NK-92 treated with Interleukin-12 subunit alpha and Interleukin-12 subunit beta, amount 100 ng/mL, for 24 hours (cell line): ENCODE data around the gene FN3KRP.

Experiments used
- DNase-seq: peaks from one replicate; lab custom pipeline; 2025; lab: John Stamatoyannopoulos, UW

FN3KRP gene

DNA sequence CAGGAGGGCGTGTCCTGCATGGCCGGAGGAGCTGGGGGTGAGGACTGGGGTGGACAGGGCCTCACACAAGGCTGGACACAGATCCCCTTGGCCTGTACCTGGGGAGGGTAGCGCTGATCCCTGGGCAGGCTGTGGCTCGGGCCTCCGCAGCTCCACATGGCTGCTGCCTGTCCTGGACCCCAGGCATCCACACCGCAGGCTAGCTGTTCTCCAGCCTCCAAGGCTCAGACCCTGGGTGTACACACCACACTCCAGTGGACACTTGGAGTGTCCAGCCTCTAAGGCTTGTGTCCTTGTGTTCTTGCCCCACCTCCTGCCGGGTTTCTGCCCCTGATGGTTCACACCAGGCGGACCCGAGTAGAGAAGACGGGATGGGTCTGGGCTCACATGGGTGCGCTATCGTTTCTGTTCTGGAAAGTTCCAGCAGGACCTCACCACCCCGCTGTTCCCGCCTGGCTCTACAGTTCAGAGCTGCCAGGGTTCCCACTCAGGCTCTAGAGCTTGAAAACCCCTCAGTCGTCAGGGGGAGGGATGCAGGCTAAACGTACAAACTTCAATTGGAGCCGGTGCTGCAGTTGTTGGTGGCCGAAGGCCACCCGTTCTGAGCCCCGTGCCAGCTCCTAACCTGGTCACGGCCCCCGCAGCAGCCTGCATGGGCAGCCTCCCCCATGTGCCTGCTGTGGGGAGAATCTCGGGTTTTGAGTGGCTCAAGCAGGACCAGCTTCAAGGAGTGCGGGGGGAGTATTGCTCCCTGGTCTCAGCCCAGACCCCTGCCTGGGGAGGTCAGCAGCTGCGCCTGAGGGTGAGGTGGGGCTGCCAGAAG is 6.6 kb upstream of the FN3KRP start:
- no peak for DNase-seq

DNA sequence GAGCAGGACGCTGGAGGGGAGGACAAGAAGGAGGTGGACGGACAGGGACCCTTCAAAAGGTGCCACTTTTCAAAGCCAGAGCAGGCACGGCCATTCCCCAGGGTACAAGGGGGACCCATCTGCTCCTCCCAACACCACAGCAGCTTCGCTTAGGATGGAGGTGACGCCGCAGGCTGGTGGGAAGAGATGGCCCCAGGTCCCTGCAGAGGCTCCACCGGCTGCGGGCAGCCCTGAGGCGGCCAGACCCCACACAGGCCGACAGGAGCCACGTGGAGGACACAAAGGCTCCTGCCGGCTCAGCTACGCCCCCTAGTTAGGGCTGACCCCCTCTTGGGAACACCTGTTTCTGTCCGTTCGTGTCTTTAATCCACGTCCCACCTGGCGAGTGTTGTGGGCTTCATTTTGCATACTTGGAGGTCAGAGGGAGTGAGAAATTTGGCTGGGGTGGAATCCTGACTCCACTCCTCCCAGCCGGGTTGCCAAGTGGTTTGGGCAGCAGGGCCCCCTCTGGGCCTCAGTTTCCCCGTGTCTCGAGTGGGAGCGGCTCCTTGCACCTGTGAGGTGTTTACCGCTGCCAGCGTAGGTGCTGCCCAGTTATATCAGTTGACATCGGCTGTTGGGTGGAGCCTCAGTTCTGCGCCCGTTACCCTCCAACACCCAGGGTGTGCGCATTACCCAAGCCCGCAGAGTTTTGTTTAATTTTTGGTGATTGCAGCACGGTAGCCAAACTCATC is 5.8 kb upstream of the FN3KRP start:
- DNase-seq = no peak

DNA sequence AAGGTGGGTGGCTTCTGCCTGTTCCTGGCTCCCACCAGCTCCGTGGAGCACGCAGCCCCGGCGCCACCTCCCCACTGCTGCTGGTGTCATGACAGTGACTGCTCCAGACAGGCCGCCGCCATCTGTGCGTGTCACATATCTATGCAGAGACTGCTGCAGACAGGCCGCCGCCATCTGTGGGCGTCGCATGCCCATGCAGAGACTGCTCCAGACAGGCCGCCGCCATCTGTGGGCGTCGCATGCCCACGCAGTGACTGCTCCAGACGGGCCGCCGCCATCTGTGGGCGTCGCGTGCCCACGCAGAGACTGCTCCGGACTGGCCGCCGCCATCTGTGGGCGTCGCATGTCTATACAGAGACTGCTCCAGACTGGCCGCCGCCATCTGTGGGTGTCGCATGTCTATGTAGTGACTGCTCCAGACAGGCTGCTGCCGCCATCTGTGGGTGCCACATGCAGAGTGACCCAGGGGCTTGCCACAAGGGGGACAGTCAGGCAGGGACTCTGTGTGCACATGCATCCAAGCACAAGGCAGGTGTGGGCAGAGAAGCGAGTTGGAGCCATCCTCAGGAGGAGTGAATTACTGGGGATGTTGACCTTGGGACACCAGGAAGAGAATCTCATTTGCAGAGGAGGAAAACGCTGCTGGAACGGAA is 3.3 kb upstream of the FN3KRP start:
- no peak for DNase-seq

DNA sequence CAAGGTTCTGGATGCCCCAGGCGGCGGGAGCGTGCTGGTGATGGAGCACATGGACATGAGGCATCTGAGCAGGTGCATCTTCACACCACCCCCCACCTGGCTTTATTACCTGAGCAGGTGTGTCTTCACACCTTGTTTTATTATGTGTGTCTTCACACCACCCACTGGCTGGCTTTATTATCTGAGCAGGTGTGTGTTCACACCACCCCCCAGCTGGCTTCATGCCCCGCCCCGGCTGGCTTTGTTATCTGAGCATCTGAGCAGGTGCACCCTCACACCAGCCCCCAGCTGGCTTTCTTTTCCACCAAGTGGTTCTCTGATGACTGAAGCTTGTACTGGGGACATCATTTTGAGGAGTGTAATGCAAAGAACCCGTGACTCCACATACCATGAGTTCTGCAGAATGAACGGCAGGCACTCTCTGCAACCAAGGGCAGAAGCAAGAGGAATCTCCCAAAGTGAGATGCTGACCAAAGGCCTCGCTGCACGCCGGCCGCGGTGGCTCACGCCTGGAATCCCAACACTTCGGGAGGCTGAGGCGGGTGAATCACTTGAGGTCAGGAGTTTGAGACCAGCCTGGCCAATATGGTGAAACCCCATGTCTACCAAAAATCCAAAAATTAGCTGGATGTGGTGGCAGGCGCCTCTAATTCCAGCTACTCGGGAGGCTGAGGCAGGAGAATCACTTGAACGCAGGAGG is 2.6 kb downstream of the FN3KRP start:
- no peak for DNase-seq

DNA sequence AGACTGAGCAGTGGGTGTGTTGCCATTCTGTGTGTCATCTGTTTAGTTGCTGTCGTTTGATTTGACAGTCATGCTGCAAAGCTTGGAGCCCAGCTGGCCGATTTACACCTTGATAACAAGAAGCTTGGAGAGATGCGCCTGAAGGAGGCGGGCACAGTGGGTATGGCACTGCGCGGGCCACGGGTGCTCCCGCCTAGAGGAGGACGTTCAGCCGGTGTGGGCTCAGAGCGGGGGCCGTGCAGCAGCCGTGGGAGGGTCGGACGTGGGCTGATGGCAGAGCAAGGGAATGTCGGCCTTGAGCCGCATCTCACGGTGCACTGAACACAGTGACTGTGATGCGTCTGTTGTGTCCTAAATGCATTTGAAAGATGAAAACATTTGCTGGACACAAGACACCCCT is 3.7 kb downstream of the FN3KRP start:
- DNase-seq = no peak

DNA sequence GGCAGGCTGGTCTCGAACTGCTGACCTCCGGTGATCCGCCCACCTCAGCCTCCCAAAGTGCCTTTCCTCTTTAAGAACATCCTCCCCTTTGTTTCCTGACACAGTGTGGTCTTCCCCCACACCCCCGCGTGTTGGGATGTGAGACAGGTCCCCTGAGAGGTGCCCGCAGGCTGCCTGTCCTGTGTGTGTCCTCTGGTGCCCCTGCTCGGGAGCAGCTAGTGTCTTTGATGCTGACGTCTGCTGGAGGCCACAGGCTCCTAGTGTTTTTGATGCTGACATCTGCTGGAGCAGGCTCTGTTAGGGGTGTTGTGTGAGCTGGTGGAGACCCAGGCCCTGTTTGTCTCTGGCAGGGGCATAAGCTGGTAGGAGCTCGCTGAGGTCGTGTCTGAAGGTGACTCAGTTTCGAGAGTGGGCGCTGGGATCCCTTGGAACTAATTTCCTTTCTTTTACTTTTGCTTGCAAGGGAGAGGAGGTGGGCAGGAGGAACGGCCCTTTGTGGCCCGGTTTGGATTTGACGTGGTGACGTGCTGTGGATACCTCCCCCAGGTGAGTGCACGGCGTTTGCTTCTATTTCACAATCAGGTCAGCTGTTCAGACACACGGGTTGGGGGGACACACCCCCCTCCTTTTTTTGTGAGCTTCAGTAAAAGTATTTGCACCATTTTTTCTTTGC is 6.0 kb downstream of the FN3KRP start:
- no peak for DNase-seq

DNA sequence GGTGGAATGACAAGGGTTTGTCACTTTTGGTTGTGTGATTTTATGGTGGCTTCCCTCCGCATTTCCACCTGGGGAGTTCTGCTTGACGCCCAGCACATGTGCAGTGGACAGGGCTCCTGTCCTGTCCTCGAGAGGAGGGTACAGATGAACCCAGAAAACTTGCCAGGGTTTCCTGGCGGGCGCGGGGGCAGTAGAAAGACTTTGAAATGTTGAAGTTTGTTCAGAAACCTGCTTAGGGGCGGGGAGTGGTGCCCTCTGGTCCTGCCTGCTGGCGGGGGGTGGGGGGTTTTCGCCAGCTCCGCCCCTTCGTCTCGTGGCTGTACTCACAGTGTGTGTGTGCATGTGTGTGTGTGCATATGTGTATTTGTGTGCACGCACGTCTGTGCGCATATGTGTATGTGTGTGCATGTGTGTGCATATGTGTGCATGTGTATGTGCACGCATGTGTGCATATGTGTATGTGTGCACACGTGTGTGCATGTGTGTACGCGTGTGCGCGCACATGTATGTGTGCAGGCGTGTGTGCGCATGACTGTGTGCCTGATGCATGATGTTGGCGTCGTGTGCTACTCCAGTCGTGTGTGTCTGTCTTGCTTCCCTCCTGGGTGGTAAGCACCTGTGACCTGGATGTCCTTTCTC is 6.8 kb downstream of the FN3KRP start:
- no peak for DNase-seq

DNA sequence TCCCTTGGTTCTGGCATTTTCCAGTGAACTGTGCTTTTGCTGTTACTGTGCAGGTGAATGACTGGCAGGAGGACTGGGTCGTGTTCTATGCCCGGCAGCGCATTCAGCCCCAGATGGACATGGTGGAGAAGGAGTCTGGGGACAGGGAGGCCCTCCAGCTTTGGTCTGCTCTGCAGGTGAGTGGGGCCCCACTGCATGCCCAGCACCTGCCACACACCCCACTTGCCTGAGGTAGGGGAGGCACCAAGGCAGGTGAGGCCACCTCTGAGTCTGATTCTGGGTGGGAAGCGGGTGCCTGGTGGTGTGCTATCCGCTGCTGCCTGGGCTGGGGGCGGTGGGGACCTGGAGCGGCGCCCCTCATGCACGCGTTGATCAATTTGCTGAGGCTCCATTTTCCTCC is 9.9 kb downstream of the FN3KRP start:
- no peak for DNase-seq

DNA sequence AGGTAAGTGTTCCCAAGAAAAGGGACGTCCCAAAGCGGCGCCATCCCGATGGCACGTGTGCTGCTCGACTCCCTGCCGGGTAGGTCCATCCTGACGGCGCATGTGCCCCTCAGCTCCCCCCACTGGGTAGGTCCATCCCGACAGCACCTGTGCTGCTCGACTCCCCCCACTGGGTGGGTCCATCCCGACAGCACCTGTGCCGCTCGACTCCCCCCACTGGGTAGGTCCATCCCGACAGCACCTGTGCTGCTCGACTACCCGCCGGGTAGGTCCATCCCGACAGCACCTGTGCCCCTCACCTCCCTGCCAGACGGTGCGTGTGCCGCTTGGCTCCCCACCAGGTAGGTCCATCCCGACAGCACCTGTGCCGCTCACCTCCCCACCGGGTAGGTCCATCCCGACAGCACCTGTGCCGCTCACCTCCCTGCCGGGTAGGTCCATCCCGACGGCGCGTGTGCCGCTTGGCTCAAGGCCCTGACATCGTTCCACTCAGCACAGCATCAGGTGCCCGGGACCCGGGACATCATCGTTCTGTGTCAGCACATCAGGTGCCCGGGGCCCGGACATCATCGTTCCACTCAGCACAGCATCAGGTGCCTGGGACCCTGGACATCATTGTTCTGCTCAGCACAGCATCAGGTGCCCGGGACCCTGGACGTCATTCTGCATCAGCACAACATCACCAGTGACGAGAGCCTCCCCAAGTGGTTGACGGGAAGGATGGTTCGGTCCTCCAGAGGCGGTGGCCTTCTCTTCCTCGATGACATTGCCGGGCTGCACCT is 13.2 kb downstream of the FN3KRP start:
- no peak for DNase-seq

DNA sequence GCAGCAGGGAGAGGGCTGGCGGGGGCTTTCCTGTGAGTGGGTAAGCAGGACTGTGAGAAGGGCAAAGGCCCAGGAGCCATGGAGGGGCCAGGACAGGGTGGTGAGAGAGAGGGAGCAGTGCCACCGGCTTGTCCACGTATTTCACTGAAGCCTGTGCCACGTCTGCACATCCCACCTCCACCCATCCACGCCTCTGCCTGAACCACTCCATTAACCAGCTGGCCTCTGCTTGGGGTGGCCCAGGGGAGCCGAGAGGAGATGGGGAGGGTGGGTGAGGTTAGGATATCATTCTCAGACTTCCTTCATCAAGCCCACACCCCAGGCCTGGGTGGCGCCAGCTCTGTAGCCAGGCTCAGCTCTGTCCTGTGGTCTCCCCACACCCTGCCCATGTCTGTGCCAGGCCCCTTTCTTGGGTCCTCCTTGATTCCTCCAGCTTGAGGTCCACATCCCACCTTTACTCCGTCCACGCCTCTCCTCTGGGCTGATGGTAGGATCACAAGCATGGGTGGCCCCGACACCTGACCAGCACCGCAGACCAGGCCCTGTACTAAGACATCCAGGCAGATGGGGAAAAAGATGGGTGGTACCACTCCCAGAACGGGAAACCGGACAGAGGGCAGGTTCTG is 15.7 kb downstream of the FN3KRP start:
- DNase-seq = no peak

DNA sequence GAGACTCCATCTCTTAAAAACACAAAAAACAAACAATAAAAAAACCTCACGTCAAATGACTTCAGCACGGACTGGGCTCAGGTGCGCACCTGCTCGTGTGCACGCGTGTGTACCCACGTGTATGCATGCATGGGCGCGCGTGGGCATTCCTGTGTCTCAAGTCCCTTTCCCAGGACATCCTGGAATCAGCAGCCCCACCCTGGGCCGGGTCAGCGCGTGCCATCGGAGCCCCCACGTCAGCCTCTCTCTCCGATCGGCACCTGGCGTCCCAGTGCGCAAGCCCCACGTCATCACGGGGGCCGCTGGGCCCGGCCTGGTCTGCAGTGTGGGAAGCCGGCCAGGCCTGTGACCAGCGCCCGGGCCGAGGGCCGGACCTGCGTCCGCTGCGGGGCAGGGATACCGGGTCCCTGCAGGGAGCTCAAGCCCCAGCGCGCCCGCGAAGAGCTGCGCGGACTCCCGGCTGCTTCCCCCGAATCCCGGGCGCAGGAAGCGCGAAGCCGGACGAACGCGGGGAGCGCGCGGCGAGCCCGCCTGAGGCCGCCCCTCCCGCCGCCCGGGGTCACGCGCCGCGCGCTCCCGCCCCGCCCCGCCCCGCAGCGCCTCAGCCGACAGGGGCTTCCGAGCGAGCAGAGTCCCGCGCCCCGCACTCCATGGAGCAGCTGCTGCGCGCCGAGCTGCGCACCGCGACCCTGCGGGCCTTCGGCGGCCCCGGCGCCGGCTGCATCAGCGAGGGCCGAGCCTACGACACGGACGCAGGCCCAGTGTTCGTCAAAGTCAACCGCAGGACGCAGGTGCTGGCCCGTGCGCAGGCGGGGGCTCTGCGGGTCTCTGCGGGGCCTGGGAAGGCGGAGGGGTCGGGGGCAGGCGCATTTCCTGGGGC is 18.7 kb downstream of the FN3KRP start, which contains the start of gene FN3K:
FN3K (plus strand) TSS at position 629 of the 880 bp plus-strand sequence; CDS start at position 651, 22 bp downstream.
- no peak for DNase-seq

DNA sequence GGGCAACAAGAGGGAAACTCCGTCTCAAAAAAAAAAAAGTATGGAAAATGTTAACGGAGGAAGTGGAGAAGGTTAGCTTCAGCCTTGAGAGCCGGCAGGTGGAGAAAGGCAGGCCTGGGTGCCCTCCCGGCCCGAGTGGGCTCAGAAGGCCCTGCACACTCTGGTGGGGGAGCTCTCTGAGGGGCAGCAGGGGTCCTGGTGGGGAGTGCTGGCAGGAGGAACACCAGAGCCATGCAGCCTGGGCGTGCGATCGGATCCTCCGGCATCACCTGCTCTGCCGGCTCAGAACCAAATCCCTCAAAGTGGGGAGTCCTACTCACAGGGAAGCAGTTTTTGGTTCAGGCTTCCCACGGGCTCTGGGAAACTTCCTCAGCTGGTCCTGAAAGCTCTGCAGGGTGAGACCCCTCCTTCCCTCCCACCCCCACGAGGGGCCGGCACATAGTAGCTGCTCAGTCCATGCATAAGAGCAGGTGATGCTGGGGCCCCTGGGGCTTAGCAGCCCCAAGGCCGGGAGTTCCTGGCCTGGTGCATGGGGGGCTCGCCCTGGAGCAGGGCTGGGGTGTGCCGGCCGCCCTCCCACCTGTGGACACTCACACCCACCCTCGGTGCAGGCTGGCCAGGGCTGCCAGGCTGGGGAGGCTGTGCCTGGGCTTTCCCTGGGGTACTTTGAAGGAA is 20.1 kb downstream of the FN3KRP start:
- DNase-seq = no peak

DNA sequence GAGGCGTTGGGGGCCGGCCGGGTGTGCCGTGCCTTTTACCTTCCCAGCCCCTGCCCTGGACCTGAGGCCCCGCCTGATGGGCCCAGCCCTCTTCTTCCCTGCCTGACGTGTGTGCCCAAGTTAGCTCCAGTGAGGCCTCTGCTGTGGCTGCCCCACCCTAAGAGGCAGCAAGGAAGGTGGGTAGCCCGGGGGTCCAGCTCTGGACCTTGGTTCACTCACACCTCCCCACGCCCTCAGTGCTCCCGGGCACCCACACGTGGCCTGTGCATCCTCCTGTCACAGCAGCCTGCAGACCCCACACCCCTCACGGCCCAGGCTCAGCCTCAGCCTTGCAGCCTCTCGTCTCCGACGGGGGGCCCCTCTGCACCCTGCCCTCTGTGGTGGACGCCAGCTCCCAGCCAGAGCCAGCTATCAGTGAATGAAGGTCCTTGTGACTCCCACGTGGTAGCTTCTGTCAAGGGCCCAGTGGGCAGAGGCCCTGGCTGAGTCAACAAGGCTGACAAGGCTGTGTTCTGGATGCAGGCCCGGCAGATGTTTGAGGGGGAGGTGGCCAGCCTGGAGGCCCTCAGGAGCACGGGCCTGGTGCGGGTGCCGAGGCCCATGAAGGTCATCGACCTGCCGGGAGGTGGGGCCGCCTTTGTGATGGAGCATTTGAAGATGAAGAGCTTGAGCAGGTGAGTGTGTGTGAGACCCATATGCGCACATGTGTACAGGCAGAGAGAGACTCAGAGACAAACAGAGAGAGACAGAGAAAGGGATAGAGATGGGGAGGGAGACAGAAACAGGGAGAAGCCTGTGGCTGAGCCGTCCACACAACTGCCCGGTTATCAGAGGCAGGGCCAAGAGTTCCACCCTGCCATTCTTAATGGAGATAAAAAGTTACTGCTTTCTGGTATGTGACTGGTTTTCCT is 21.7 kb downstream of the FN3KRP start:
- no peak for DNase-seq

DNA sequence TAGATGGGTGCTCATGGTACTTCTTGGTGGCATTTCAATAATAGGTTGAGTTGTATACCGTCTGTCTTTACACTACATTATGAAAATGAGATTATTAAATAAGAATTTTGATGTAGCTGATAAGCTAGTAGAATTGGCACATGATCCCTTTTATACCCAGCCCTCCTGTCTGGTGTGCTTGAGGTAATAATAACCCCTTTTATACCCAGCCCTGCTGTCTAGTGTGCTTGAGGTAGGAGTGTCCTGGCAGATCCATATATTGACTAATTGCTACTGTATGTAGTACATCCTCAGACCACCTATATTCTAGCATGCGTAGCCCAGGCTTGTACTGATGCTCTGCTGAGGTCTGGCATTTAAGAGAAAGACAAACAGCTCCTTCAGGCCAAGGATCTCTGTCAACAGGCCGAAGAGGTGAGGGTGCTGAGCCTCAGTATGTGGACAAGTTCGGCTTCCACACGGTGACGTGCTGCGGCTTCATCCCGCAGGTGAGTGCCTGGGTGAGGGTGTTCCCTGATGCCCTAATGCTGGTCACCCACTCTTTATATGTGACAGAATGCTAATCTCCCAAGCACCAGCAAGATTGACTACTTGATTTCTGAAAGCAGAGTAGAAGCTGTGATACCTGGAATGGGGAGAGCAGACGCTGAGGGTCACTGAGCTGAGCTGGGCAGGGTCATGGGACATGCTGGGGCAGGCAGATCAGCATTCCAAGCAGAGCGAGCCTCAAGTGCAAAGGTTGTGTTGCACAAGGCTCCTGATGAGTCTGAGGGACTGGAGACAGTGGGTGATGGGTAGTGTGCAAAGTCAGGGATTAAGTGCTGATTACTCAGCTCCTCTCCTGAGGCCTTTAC is 24.6 kb downstream of the FN3KRP start:
- DNase-seq = no peak

DNA sequence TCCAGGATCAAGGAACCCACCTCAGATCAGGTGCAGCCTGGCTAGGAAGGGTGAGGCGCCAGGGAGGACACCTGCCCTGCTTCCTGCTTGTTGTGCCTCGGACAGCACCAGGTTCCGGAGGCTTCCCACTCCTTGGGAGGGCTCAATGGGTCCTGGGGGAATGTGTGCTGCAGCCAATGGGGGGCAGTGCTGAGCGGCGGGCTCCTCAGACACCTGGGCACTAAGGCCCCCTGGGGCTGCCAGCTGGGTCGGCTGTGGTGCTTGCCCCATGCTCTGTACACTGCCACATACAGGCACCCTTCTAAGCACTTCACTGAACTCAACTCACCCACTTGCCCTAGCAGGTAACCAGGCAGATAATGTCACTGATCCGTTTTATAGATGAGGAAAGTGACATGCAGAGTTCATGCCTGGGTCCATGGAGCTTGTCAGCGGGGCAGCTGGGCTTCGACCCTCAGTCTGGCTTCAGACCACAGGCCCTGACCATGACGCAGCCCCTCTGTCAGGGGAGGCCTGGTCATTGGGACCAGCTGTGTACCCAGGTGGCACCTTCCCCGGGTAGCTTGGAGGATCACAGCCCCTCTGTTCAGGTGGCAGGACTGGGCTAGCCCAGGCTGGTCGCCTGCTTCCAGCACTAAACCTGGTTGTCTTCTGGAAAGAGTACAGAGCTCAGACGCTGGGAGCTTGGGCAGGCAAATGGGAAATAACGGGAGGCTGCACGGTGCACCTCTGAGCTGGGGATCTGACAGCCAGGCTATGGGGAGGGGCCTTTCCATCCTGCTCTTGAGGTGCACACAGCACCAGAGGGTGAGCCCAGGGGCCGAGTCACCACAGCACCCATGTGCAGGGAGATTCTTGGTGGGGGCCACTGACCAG is 27.1 kb downstream of the FN3KRP start:
- DNase-seq = no peak
